HG03135 (cell line): ENCODE measurements around the gene LPP.

Experiments
- ATAC-seq: cut with Tn5 transposase; IDR thresholded peaks from one replicate; pipeline ENCODE4 v1.9.1; 2021; ENCODE audit warnings: mild to moderate bottlenecking, moderate library complexity; ENCODE audit not compliant: unreplicated experiment

The LPP gene

DNA sequence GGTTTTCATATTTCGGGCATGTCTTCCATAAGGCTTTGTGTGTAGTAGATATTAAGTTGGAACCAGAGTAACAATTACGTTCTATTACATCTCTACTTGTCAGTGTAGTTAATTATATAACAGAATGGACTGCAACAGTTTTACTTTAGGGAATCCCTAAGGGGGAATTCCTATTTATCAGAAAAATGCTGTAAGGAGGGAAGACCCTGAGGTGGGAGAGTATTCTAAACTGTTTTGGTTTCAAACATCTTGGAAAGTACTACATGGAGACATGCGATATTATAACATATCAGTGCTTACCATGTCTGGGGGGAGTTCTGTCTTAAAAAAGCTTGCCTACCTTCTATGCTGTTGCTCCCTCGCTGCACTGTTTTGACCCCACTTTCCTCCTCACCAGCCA is 238.1 kb downstream of the LPP start:
- ATAC-seq, result no peak

DNA sequence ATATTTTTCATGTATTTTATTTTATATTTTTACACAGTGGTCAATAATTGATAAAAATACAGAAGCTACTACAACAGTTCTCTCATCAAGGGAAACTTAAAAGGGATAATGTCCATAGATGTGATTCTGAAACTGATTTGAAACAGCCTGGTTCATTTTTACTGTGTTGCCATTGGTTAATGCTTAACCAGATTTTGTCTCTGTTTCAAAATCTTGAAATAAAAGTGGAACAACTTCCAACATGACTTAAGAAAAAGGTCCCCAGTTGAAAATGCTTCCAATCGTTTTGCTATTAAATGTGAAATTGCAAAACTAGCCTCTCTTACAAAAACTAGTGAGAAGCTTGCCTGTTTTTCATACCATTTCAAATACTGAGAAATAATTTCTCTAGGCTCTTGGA is 240.7 kb downstream of the LPP start:
- no peak for ATAC-seq

DNA sequence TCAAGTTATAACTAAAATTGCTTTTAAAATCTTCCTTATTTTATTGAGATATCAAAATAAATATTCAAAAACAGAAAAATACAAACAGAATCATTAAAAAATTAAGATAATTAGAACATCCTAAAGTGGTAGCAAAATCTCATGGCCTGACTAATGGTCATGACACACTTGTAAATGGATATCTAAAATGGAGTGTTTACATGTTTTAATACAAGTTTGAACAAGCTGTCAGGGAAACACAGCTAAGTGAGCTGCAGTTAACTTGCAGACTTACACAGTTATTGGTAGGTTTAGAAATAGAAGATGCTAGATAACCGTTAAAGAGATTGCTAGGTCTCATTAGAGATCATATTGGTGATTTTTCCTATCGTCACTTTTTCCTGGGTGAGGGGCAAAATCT is 242.3 kb downstream of the LPP start:
- no peak for ATAC-seq

- ATAC-seq, result no peak
Observed at GRCh38 chr3:188396900-188397299, 242.9 kb downstream of the LPP start.

GRCh38 chr3:188397766-188398705 is 244.1 kb downstream of the LPP start:
- ATAC-seq, result no peak

DNA sequence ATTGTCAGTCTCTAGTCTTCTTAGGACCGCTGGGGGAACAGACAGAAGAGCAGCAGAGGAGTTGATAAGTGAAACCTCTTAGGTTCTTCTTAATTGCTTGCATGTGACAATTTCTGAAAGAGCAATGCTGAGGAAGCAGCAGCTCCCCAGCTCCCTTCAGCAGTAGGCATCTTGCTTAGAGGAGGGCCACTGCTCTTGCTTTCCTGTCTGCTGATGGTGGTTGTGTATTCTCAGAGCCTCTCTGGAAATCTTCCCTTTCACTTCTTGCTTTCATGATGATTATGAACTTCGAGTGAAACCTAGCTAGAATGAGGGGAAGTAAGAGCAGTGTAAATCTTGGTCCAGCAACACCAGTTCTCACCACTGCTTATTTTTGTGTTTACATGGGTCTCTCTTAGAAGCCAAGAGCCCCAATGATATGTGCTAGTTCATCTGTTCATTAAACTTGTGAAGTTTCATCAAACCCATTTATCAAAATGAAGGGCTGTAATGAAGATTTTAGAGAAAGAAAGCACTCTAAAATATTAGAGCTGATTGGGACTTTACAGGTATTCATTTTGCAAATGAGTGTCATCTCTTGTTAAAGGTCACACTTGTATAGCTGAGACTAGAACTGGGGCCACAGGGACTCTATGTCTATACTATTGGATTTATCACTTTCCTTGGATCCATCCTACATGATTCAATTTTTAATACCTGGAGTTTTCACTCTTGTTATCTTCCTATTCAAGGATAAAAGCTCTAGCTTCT is 246.7 kb downstream of the LPP start:
- ATAC-seq, result peak; percentile 95

DNA sequence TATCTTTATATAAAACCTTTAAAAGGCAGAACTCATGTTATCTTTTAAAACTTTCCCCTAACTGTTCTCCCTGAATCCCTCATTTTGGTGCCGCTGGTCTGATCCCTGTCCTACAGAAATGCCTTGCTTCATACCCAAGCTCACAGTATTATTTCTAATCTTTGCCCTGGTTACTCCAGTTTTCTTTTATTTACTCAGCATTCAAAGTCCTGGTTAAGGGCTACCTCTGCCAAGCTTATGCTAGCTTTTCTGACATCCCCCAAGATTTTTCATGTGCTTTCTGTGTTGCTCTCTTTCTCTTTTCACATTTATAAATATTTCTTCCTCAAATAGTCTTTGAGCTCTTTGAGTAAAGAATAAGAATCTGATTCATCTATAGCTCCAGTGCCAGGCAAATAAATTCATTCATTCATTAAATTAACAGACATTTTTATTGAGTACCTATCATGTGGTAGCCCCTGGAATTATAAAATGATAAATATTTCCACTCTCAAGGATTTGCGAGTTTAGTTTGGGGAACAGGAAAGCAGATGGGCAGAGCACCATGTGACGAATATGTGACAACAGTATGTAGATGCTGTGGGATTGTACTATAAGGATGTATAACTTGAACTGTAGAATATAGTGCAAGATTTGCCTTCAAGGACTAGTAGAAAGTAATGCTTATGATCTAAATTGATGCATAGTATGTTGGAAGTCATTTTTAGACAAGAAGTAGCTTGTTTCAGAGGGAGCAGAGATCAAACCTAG is 247.5 kb downstream of the LPP start:
- no peak for ATAC-seq

DNA sequence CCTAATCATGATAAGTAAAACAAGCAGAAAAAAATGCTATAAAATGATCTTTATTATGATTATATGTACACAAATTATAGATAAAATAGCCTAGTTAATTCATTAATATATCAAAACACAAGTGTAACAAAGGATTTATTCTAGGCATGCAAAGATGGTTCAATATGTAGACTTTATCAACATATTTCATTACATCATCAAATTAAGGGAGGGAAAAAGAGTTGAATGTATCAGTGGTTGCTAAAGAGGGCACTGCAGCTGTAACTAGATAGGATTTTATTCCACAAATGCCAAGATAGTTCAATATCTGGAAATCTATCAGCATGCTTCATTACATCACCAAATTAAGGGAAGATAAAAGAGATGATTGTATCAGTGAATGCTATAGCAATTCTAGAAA is 248.3 kb downstream of the LPP start:
- no peak for ATAC-seq

- no peak for ATAC-seq
Observed at GRCh38 chr3:188403404-188403803, 249.4 kb downstream of the LPP start.

GRCh38 chr3:188404124-188404523 is 250.2 kb downstream of the LPP start:
- no peak for ATAC-seq

DNA sequence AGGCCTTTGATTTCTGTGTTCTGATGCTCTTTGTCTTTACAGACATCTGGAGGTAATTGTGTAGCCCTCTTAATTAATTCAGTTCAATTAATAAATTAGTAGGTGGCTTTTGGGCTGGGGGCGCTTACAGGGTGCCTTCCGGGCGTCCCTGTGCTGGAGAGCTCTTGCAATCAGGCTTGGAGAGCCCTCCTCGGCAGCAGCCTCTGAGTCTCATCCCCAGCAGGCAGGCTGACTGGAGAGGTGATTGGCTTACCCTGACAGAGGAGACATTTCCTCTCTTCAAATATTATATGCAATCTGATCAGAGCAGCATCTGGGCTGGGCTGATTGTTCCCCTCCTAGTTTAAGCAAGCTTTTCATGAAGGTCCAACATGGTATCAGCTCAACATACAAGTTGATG is 250.7 kb downstream of the LPP start:
- no peak for ATAC-seq

GRCh38 chr3:188407158-188407880 is 253.4 kb downstream of the LPP start:
- no peak for ATAC-seq

GRCh38 chr3:188408831-188409230 is 254.9 kb downstream of the LPP start:
- ATAC-seq, result no peak

GRCh38 chr3:188411750-188412149 is 257.8 kb downstream of the LPP start:
- no peak for ATAC-seq

- no peak for ATAC-seq
Observed at GRCh38 chr3:188415196-188415595, 261.2 kb downstream of the LPP start.

DNA sequence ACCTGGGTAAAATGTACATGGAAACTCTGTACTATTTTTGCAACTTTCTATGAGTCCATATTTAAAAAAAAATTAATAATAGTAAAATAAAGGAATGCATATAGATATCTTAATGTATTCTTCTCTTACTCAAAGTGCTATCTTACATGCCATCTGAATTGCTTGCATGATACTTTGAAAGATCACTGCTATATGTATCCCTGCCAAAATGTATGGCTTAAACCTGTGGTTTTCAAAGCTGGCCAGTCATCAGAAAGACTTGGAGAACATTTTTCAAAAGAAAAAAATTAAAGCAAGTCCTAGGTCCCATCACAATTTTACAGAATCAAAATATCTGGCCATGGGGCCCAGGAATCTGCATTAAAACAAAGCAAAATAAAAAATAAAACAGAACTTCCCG is 262.1 kb downstream of the LPP start:
- no peak for ATAC-seq

GRCh38 chr3:188417271-188417696 is 263.3 kb downstream of the LPP start:
- ATAC-seq, result no peak

DNA sequence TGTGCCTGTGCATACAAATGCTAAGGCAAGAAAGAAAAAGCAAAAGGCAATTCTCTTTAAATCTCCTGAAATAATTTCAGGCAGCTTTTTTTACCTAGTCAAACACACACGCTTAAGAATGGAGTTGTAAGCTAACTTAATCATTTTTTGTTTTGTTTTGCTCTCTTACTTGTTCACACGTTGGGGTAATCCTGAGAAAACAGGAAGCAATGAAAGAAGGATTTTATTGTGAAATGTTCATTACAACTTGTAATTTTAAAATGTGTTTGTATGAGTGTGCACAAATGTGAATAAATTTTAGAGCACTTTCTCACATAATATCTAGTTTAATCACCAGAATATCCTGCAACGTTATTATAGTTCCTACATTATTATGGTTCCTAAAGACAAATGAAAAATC is 263.8 kb downstream of the LPP start:
- no peak for ATAC-seq

- ATAC-seq, result peak; percentile 57
Observed at GRCh38 chr3:188421151-188421821, 267.3 kb downstream of the LPP start.
